ENCODE data around the gene EID2. TPM values are rescaled to one million over a fixed set of nuclear protein-coding genes. Genes with fewer than 3 reads are reported as not detected.
A peak's percentile ranks its signal among the peaks of the same experiment; 100 is the strongest.

The EID2 gene
- total and polyA plus RNA-seq, 8 donors = 12.7 to 18.3 (median 15.9) TPM

GRCh38 chr19:39496063-39496462 is 43.9 kb downstream of the EID2 start:
- DNase-seq (no peak), ATAC-seq (no peak)
- Histone ChIP-seq H3K4me3 (no peak overlapping the region), H3K4me1 (peaks cover 8 to 16% of the 10 kb centered on the region in 2 donors), H3K27ac (no peak overlapping the region), H3K9me3 (no peaks in the 10 kb centered on the region), H3K36me3 (peaks cover 0 to 7% of the 10 kb centered on the region in 2 donors), H3K27me3 (peaks cover 44 to 62% of the 10 kb centered on the region in 2 donors)
- intact Hi-C loops (cut with DNase I) = no loop called here
- no peak for TF ChIP-seq CTCF (IDR thresholded peaks at IDR 0.05)

- intact Hi-C loops (cut with DNase I) = no loop called here
- H3K4me3 ChIP-seq = no peak overlapping the region
- H3K36me3 ChIP-seq = peaks cover 0 to 21% of the 10 kb centered on the region in 2 donors
- H3K27ac ChIP-seq = no peak overlapping the region
- DNase-seq (peak in 1 of 4 donors; percentile 3), ATAC-seq (no peak)
- TF ChIP-seq CTCF (IDR thresholded peaks at IDR 0.05) = no peak
- H3K4me1 ChIP-seq = peaks cover 8 to 16% of the 10 kb centered on the region in 2 donors
- peaks cover 31 to 48% of the 10 kb centered on the region in 2 donors for H3K27me3 ChIP-seq
- no peaks in the 10 kb centered on the region for H3K9me3 ChIP-seq
Measured at GRCh38 chr19:39494661-39495060, 45.3 kb downstream of the EID2 start.

- no peak overlapping the region for H3K27ac ChIP-seq
- peaks cover 2 to 4% of the 10 kb centered on the region in 2 donors for H3K4me1 ChIP-seq
- ATAC-seq = no peak
- no peak for DNase-seq
- TF ChIP-seq CTCF (IDR thresholded peaks at IDR 0.05) = no peak
- H3K27me3 ChIP-seq = peaks cover 12 to 29% of the 10 kb centered on the region in 2 donors
- no peak overlapping the region for H3K4me3 ChIP-seq
- intact Hi-C loops (cut with DNase I) = no loop called here
- no peaks in the 10 kb centered on the region for H3K9me3 ChIP-seq
- peaks cover 0 to 40% of the 10 kb centered on the region in 2 donors for H3K36me3 ChIP-seq
Measured at GRCh38 chr19:39492788-39493187, 47.2 kb downstream of the EID2 start.

- H3K36me3 ChIP-seq = peaks cover 0 to 46% of the 10 kb centered on the region in 2 donors
- no peak for DNase-seq
- no peaks in the 10 kb centered on the region for H3K9me3 ChIP-seq
- H3K27ac ChIP-seq = no peak overlapping the region
- ATAC-seq = no peak
- no peak for TF ChIP-seq CTCF (IDR thresholded peaks at IDR 0.05)
- intact Hi-C loops (cut with DNase I) = no loop called here
- H3K27me3 ChIP-seq = peaks cover 7 to 23% of the 10 kb centered on the region in 2 donors
- no peak overlapping the region for H3K4me3 ChIP-seq
- H3K4me1 ChIP-seq = no peaks in the 10 kb centered on the region
Measured at GRCh38 chr19:39492225-39492624, 47.7 kb downstream of the EID2 start.

GRCh38 chr19:39489756-39490155 is 50.2 kb downstream of the EID2 start:
- H3K4me3 ChIP-seq = no peak overlapping the region
- H3K4me1 ChIP-seq = no peaks in the 10 kb centered on the region
- no peak overlapping the region for H3K27ac ChIP-seq
- DNase-seq (no peak), ATAC-seq (no peak)
- intact Hi-C loops (cut with DNase I) = no loop called here
- H3K36me3 ChIP-seq = peaks cover 0 to 67% of the 10 kb centered on the region in 2 donors
- TF ChIP-seq CTCF (IDR thresholded peaks at IDR 0.05) = no peak
- no peaks in the 10 kb centered on the region for H3K27me3 ChIP-seq
- no peaks in the 10 kb centered on the region for H3K9me3 ChIP-seq

Other genes with a start within 250 kb of the EID2 start
- gene IFNL1, start 243.8 kb downstream of the EID2 start, total RNA-seq = not detected
- gene IFNL1, start 243.8 kb downstream of the EID2 start, polyA plus RNA-seq (ENCODE audit: insufficient read length in 6 of 6) = not detected
- gene LRFN1, start 219.3 kb downstream of the EID2 start, total RNA-seq = 1 to 10 TPM; 1.0 to 2.3 TPM
- gene LRFN1, start 219.3 kb downstream of the EID2 start, polyA plus RNA-seq (ENCODE audit: insufficient read length in 6 of 6) = 1 to 10 TPM; 1.2 to 2.9 (median 1.9) TPM
- gene GMFG, start 204.1 kb downstream of the EID2 start, total RNA-seq = 100 to 1,000 TPM in 1 of 2 donors, 10 to 100 TPM in 1; 53.8 to 136 TPM
- gene GMFG, start 204.1 kb downstream of the EID2 start, polyA plus RNA-seq (ENCODE audit: insufficient read length in 6 of 6) = 10 to 100 TPM; 46.1 to 59.4 (median 51.6) TPM
- 10 to 100 TPM; 74.1 to 77.0 TPM for gene SAMD4B, start 197.7 kb downstream of the EID2 start, total RNA-seq
- gene SAMD4B, start 197.7 kb downstream of the EID2 start, polyA plus RNA-seq (ENCODE audit: insufficient read length in 6 of 6) = 100 to 1,000 TPM in 5 of 6 donors, 10 to 100 TPM in 1; 92.2 to 127 (median 111) TPM
- gene PAF1, start 149.1 kb downstream of the EID2 start, total RNA-seq = 10 to 100 TPM; 31.0 to 36.1 TPM
- 10 to 100 TPM; 57.5 to 70.4 (median 67.0) TPM for gene PAF1, start 149.1 kb downstream of the EID2 start, polyA plus RNA-seq (ENCODE audit: insufficient read length in 6 of 6)
- 10 to 100 TPM; 29.7 to 32.7 TPM for gene MED29, start 148.8 kb downstream of the EID2 start, total RNA-seq
- gene MED29, start 148.8 kb downstream of the EID2 start, polyA plus RNA-seq (ENCODE audit: insufficient read length in 6 of 6) = 10 to 100 TPM; 28.7 to 43.4 (median 34.3) TPM
- 100 to 1,000 TPM; 165 to 172 TPM for gene ZFP36, start 133.3 kb downstream of the EID2 start, total RNA-seq
- gene ZFP36, start 133.3 kb downstream of the EID2 start, polyA plus RNA-seq (ENCODE audit: insufficient read length in 6 of 6) = 100 to 1,000 TPM in 2 of 6 donors, 10 to 100 TPM in 4; 25.4 to 295 (median 91.4) TPM
- 10 to 100 TPM; 39.5 to 50.8 TPM for gene PLEKHG2, start 127.5 kb downstream of the EID2 start, total RNA-seq
- gene PLEKHG2, start 127.5 kb downstream of the EID2 start, polyA plus RNA-seq (ENCODE audit: insufficient read length in 6 of 6) = 100 to 1,000 TPM in 3 of 6 donors, 10 to 100 TPM in 3; 80.0 to 118 (median 96.4) TPM
- 1,000 to 10,000 TPM; 1,507 to 1,549 TPM for gene RPS16, start 104.2 kb downstream of the EID2 start, total RNA-seq
- 1,000 to 10,000 TPM; 1,386 to 1,755 (median 1,492) TPM for gene RPS16, start 104.2 kb downstream of the EID2 start, polyA plus RNA-seq (ENCODE audit: insufficient read length in 6 of 6)
- 100 to 1,000 TPM in 1 of 2 donors, 10 to 100 TPM in 1; 93.6 to 102 TPM for gene SUPT5H, start 94.6 kb downstream of the EID2 start, total RNA-seq
- gene SUPT5H, start 94.6 kb downstream of the EID2 start, polyA plus RNA-seq (ENCODE audit: insufficient read length in 6 of 6) = 100 to 1,000 TPM; 118 to 152 (median 140) TPM
- gene TIMM50, start 59.3 kb downstream of the EID2 start, total RNA-seq = 10 to 100 TPM; 46.0 to 60.3 TPM
- 10 to 100 TPM; 59.0 to 76.0 (median 71.7) TPM for gene TIMM50, start 59.3 kb downstream of the EID2 start, polyA plus RNA-seq (ENCODE audit: insufficient read length in 6 of 6)
- gene DLL3, start 41.2 kb downstream of the EID2 start, total RNA-seq = under 1 TPM in 1 of 2 donors, not detected in 1; 0.12 TPM
- under 1 TPM; 0.13 to 0.80 (median 0.32) TPM for gene DLL3, start 41.2 kb downstream of the EID2 start, polyA plus RNA-seq (ENCODE audit: insufficient read length in 6 of 6)
- not detected for gene SELENOV, start 25.0 kb downstream of the EID2 start, total RNA-seq
- under 1 TPM; 0.18 to 0.64 (median 0.34) TPM for gene SELENOV, start 25.0 kb downstream of the EID2 start, polyA plus RNA-seq (ENCODE audit: insufficient read length in 6 of 6)
- 1 to 10 TPM; 2.0 to 3.0 TPM for gene EID2B, start 7.3 kb downstream of the EID2 start, total RNA-seq
- gene EID2B, start 7.3 kb downstream of the EID2 start, polyA plus RNA-seq (ENCODE audit: insufficient read length in 6 of 6) = 1 to 10 TPM; 3.8 to 5.6 (median 4.8) TPM
- not detected for gene LGALS13, start 62.4 kb upstream of the EID2 start, total RNA-seq
- not detected for gene LGALS13, start 62.4 kb upstream of the EID2 start, polyA plus RNA-seq (ENCODE audit: insufficient read length in 6 of 6)
- gene LGALS16, start 115.8 kb upstream of the EID2 start, total RNA-seq = not detected
- not detected for gene LGALS16, start 115.8 kb upstream of the EID2 start, polyA plus RNA-seq (ENCODE audit: insufficient read length in 6 of 6)
- not detected for gene LGALS14, start 164.3 kb upstream of the EID2 start, total RNA-seq
- gene LGALS14, start 164.3 kb upstream of the EID2 start, polyA plus RNA-seq (ENCODE audit: insufficient read length in 6 of 6) = under 1 TPM in 1 of 6 donors, not detected in 5; 0.31 TPM
- not detected for gene CLC, start 197.9 kb upstream of the EID2 start, total RNA-seq
- 1 to 10 TPM; 1.3 to 2.8 (median 2.0) TPM for gene CLC, start 197.9 kb upstream of the EID2 start, polyA plus RNA-seq (ENCODE audit: insufficient read length in 6 of 6)
- not detected for gene LEUTX, start 238.7 kb upstream of the EID2 start, total RNA-seq
- gene LEUTX, start 238.7 kb upstream of the EID2 start, polyA plus RNA-seq (ENCODE audit: insufficient read length in 6 of 6) = not detected